B cell (primary cell): ENCODE results near the gene KCTD4. TPM values are rescaled to one million over a fixed set of nuclear protein-coding genes. Genes with fewer than 3 reads are reported as not detected.

Experiments used
- ATAC-seq: fragments of 200-7000 bp; cut with Tn5 transposase; one replicate; pipeline ENCODE4 v1.10.0; 2021; ENCODE audit warnings: low read depth, mild to moderate bottlenecking, moderate number of reproducible peaks, moderate library complexity
- CTCF ChIA-PET: fragments of 350-600 bp; sonication (Branson Sonifier 250); formaldehyde crosslinking; loops from one replicate; lab custom pipeline; 2021; ENCODE audit warnings: antibody characterized with exemption, inconsistent platforms; lab: Charles Lee
- POLR2A ChIA-PET: fragments of 350-600 bp; sonication (Branson Sonifier 250); formaldehyde crosslinking; loops from one replicate; lab custom pipeline; 2021; ENCODE audit warnings: antibody characterized with exemption; lab: Charles Lee
- DNase-seq: peaks from one replicate; pipeline ENCODE4 v3.0.0; 2013
- H2AFZ ChIP-seq: 2 replicates; pipeline ENCODE4 v1.6.1; 2012; ENCODE audit warnings: mild to moderate bottlenecking, low read depth, low read length; ENCODE audit not compliant: insufficient read depth, poor library complexity, severe bottlenecking
- H3K27ac ChIP-seq, 2 donors: 1 replicate in 1 of 2; 2 replicates in 1 of 2; pipeline ENCODE4 v1.5.1; 2012 to 2013; ENCODE audit warnings: low read length in 2 of 2, mild to moderate bottlenecking in 2 of 2, moderate library complexity in 1 of 2
- H3K27me3 ChIP-seq, 4 experiments: fragments of 200-600 bp in 1 of 4; sonication (generic) in 1 of 4; replicated peaks in 1 of 4; 1 replicate in 2 of 4; 2 replicates in 2 of 4; pipeline versions ENCODE4 v1.6.1 to v1.7.0; 2013 to 2016; ENCODE audit warnings: low read length in 3 of 4, mild to moderate bottlenecking in 2 of 4, mixed read lengths in 1 of 4, moderate library complexity in 1 of 4; ENCODE audit not compliant: insufficient read depth in 4 of 4, control insufficient read depth in 3 of 4; ENCODE audit errors: control extremely low read depth in 1 of 4
- H3K36me3 ChIP-seq, 2 experiments: replicated peaks in 1 of 2; 1 replicate in 1 of 2; 2 replicates in 1 of 2; pipeline versions ENCODE4 v1.6.1 to v1.7.1; 2013; ENCODE audit warnings: low read length in 1 of 2; ENCODE audit not compliant: insufficient read depth in 2 of 2, control insufficient read depth in 1 of 2; ENCODE audit errors: control extremely low read depth in 1 of 2, extremely low read depth in 1 of 2
- H3K4me1 ChIP-seq, 2 donors: fragments of 200-600 bp in 1 of 2; sonication (generic) in 1 of 2; 1 replicate in 1 of 2; 2 replicates in 1 of 2; pipeline versions ENCODE4 v1.5.1 to v1.6.1; 2013 to 2017; ENCODE audit warnings: low read length in 2 of 2; ENCODE audit not compliant: control insufficient read depth in 2 of 2, insufficient read depth in 2 of 2
- H3K4me2 ChIP-seq: replicated peaks from 2 replicates; pipeline ENCODE3; 2012; ENCODE audit warnings: mild to moderate bottlenecking, low read depth, low read length; ENCODE audit not compliant: poor library complexity, severe bottlenecking
- H3K4me3 ChIP-seq, 5 experiments: fragments of 200-600 bp in 1 of 5; sonication (generic) in 1 of 5; 1 replicate in 3 of 5; 2 replicates in 2 of 5; pipeline versions ENCODE4 v1.5.1 to v1.7.0; 2011 to 2016; ENCODE audit warnings: low read length in 4 of 5, mild to moderate bottlenecking in 4 of 5, low read depth in 2 of 5, control low read depth in 1 of 5, moderate library complexity in 1 of 5; ENCODE audit not compliant: insufficient read depth in 1 of 5; ENCODE audit errors: control extremely low read depth in 1 of 5, extremely low read depth in 1 of 5
- H3K79me2 ChIP-seq: fragments of 200-600 bp; sonication (generic); one replicate; pipeline ENCODE4 v1.6.0; 2016; ENCODE audit warnings: low read length; ENCODE audit not compliant: control insufficient read depth, insufficient read depth
- H3K9ac ChIP-seq: fragments of 200-600 bp; sonication (generic); 2 replicates; pipeline ENCODE4 v1.6.1; 2017; ENCODE audit warnings: mild to moderate bottlenecking, low read length, moderate library complexity
- H3K9me3 ChIP-seq, 3 donors: one replicate each; pipeline versions ENCODE4 v1.6.1 to v1.7.1; 2013; ENCODE audit warnings: low read length in 2 of 3; ENCODE audit not compliant: control insufficient read depth in 2 of 3, insufficient read depth in 1 of 3; ENCODE audit errors: control extremely low read depth in 1 of 3
- H4K20me1 ChIP-seq: 2 replicates; pipeline ENCODE4 v1.6.0; 2012; ENCODE audit warnings: mild to moderate bottlenecking, low read length; ENCODE audit not compliant: insufficient read depth, control insufficient read depth, poor library complexity, severe bottlenecking
- H3K27ac Mint-ChIP-seq: one replicate; pipeline ENCODE4 v1.8.0; 2021; ENCODE audit warnings: mixed read lengths
- H3K27me3 Mint-ChIP-seq: one replicate; pipeline ENCODE4 v1.8.0; 2021; ENCODE audit warnings: mixed read lengths
- H3K4me1 Mint-ChIP-seq: one replicate; pipeline ENCODE4 v1.8.0; 2021; ENCODE audit warnings: mixed read lengths
- H3K4me3 Mint-ChIP-seq: one replicate; pipeline ENCODE4 v1.8.0; 2021; ENCODE audit warnings: mixed read lengths
- H3K9me3 Mint-ChIP-seq: one replicate; pipeline ENCODE4 v1.8.0; 2022; ENCODE audit warnings: mixed read lengths; ENCODE audit not compliant: insufficient read depth
- CTCF ChIP-seq: fragments of 200-600 bp; IDR thresholded peaks from one replicate; pipeline ENCODE4 v1.8.0; 2022; ENCODE audit warnings: antibody characterized with exemption, mild to moderate bottlenecking
- EZH2 ChIP-seq: IDR thresholded peaks from 2 replicates; pipeline ENCODE4 v1.6.1; 2012; ENCODE audit warnings: borderline replicate concordance, low read depth, mild to moderate bottlenecking, moderate library complexity, low read length; ENCODE audit not compliant: insufficient read depth, poor library complexity, severe bottlenecking
- WGBS: methylation state at CpG from one replicate; pipeline ENCODE4 v1.1.5; 2013; ENCODE audit warnings: missing lambda C conversion rate; ENCODE audit not compliant: insufficient coverage; 5-methylcytosine and 5-hydroxymethylcytosine counted together
- intact Hi-C: fragments of 100-400 bp; cut with micrococcal nuclease; formaldehyde crosslinking; loops from one replicate; pipeline ENCODE4 v1.10.0; 2022
- polyA plus RNA-seq: library from polyadenylated mRNA; depleted of rRNA; stranded (reverse); fragments of >200 nt; gene quantifications from 2 replicates; pipeline ENCODE4 v1.2.3, GENCODE V29; 2012
- total RNA-seq, 2 donors: library from RNA; stranded (reverse); fragments of 120-200 nt in 1 of 2; gene quantifications; 1 replicate in 1 of 2; 2 replicates in 1 of 2; pipeline versions ENCODE4 v1.2.3 to v1.2.4, GENCODE V29; 2013 to 2022

Gene KCTD4
- total and polyA plus RNA-seq, 2 donors (not counting 1 experiment from before 2014, with no cell fraction given) = not detected

GRCh38 chr13:45238945-45239795 lies 38.3 kb upstream of the KCTD4 start:
- WGBS = 100% methylated on average over 1 of the region's 4 CpGs
- ATAC-seq = no peak
- H3K9ac ChIP-seq = no peak overlapping the region
- TF ChIP-seq CTCF = no peak
- no peak for TF ChIP-seq EZH2
- no peak overlapping the region for H2AFZ ChIP-seq
- no peaks in the 10 kb centered on the region for H3K4me1 ChIP-seq
- ChIA-PET POLR2A (no interaction called here), CTCF (interaction anchor here (0.6 kb wide), 1 partner anchor 1334 kb away, joined by 5 read pairs; no protein-coding TSS in a partner anchor)
- intact Hi-C loops = no loop called here
- Mint-ChIP-seq H3K27ac (no peak overlapping the region), H3K4me3 (no peak overlapping the region), H3K4me1 (no peaks in the 10 kb centered on the region), H3K9me3 (no peaks in the 10 kb centered on the region), H3K27me3 (no peaks in the 10 kb centered on the region)
- H3K27ac ChIP-seq = no peak overlapping the region
- no peak overlapping the region for H3K4me2 ChIP-seq
- H3K27me3 ChIP-seq = no peaks in the 10 kb centered on the region
- no peak for DNase-seq
- no peak overlapping the region for H3K4me3 ChIP-seq
- H3K9me3 ChIP-seq = no peaks in the 10 kb centered on the region
- H4K20me1 ChIP-seq = no peaks in the 10 kb centered on the region
- no peaks in the 10 kb centered on the region for H3K79me2 ChIP-seq
- no peaks in the 10 kb centered on the region for H3K36me3 ChIP-seq

- Mint-ChIP-seq H3K27ac (no peak overlapping the region), H3K4me3 (no peak overlapping the region), H3K27me3 (no peaks in the 10 kb centered on the region), H3K4me1 (no peaks in the 10 kb centered on the region), H3K9me3 (no peaks in the 10 kb centered on the region)
- Histone ChIP-seq H4K20me1 (no peaks in the 10 kb centered on the region), H2AFZ (no peak overlapping the region), H3K9ac (no peak overlapping the region), H3K4me3 (no peak overlapping the region), H3K9me3 (no peaks in the 10 kb centered on the region), H3K27ac (no peak overlapping the region), H3K79me2 (no peaks in the 10 kb centered on the region), H3K27me3 (no peaks in the 10 kb centered on the region), H3K36me3 (no peaks in the 10 kb centered on the region), H3K4me1 (no peaks in the 10 kb centered on the region), H3K4me2 (no peak overlapping the region)
- no peak for ATAC-seq
- POLR2A ChIA-PET = no interaction called here
- DNase-seq = no peak
- intact Hi-C loops = no loop called here
- no CpG with 5 or more reads among the region's 2 CpGs for WGBS
- CTCF ChIA-PET = interaction anchor here (1.6 kb wide), 1 partner anchor 186 kb away, joined by 3 read pairs; no protein-coding TSS in a partner anchor
- no peak for TF ChIP-seq CTCF
- TF ChIP-seq EZH2 = no peak
Observed at GRCh38 chr13:45232591-45232990, 31.7 kb upstream of the KCTD4 start.
